ENCODE measurements around the gene ROGDI.
"Not testable (repeated sequence)": the region's sequence is repeated elsewhere in the genome, so short reads cannot be mapped to it uniquely, and the experiment has no call there.

Gene ROGDI

GRCh38 chr16:4787627-4788482 lies 14.6 kb downstream of the ROGDI start, which contains the start of gene SEPTIN12:
Gene SEPTIN12, minus strand, starts transcription at chr16:4788345. Its CDS starts 700 bp downstream, at chr16:4787645.
- DNase-seq (ENCODE audit: insufficient read length) (no peak), FAIRE-seq (no peak)
- TF ChIP-seq TAF1 (IDR thresholded peaks at IDR 0.05; ENCODE audit: borderline replicate concordance, low read depth, low read length) = no peak
- no peak for TF ChIP-seq POLR2A (IDR thresholded peaks at IDR 0.05; ENCODE audit: low read depth, low read length)
- TF ChIP-seq POLR2AphosphoS5 (IDR thresholded peaks at IDR 0.05; ENCODE audit: low read depth, low read length) = no peak

DNA sequence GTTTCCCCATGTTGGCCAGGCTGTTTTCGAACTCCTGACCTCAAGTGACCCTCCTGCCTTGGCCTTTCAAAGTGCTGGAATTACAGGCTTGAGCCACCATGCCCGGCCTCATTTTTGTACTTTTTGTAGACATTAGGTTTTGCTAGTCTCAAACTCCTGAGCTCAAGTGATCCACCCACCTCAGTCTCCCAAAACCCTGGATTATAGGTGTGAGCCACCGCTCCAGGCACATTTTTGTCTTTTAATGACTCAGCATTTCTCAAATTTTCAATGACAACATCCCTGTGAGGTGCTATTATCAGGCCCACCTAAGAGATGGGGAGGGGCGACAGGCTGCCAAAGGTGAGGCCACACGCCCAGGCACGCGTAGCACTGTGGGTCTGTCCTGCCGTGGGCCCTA lies 15.4 kb downstream of the ROGDI start:
- no peak for TF ChIP-seq POLR2AphosphoS5 (IDR thresholded peaks at IDR 0.05; ENCODE audit: low read depth, low read length)
- no peak for TF ChIP-seq TAF1 (IDR thresholded peaks at IDR 0.05; ENCODE audit: borderline replicate concordance, low read depth, low read length)
- no peak for TF ChIP-seq POLR2A (IDR thresholded peaks at IDR 0.05; ENCODE audit: low read depth, low read length)
- FAIRE-seq (no peak), DNase-seq (ENCODE audit: insufficient read length) (no peak)

DNA sequence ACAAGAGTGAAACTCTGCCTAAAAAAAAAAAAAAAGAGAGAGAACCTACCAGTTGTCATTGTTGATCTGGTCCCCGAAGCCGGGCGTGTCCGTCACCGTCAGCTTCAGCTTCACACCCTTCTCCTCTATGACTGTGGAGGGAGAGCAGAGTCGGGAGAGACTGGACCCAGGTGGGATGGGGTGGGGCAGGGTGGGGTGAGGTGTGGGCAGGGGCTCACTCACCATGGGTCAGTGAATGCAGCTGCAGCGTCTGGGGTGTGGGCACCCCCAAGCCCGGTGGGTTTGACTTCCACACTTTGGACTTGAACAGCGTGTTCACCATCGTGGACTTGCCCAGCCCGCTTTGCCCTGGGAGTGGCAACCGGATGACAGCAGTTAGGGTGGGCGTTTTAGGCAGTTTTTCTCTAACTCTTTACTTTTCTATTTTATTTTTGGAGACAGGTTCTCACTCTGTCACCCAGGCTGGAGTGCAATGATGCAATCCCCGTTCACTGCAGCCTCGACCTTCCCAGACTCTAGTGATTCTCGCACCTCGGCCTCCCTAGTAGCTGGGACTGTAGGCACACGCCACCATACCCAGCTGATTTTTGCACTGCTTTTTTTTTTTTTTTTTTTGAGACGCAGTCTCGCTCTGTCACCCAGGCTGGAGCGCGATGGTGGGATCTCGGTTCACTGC lies 16.5 kb downstream of the ROGDI start:
- no peak for FAIRE-seq

DNA sequence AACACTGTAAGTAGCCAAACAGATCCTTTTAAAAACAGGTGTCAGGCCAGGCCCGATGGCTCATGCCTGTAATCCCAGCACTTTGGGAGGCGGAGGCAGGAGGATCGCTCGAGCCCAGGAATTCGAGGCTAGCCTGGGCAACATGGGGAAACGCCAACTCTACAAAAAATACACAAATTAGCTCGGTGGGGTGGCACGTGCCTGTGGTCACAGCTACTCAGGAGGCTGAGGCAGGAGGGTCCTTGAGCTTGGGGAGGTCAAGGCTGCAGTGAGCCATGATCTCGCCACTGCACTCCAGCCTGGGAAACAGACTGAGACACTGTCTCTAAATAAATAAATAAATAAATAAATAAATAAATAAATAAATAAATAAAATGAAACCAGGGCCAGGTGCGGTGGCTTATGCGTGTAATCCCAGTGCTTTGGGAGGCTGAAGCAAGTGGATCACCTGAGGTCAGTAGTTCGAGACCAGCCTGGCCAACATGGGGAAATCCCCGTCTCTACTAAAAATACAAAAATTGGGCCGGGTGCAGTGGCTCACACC lies 17.9 kb downstream of the ROGDI start:
- FAIRE-seq; DNase-seq (ENCODE audit: insufficient read length): not testable (repeated sequence)

More for the DNA sequence above, 16.5 kb downstream of the ROGDI start:
- no peak for TF ChIP-seq POLR2AphosphoS5 (IDR thresholded peaks at IDR 0.05; ENCODE audit: low read depth, low read length)
- no peak for TF ChIP-seq POLR2A (IDR thresholded peaks at IDR 0.05; ENCODE audit: low read depth, low read length)
- no peak for TF ChIP-seq TAF1 (IDR thresholded peaks at IDR 0.05; ENCODE audit: borderline replicate concordance, low read depth, low read length)
- DNase-seq (ENCODE audit: insufficient read length) = no peak

DNA sequence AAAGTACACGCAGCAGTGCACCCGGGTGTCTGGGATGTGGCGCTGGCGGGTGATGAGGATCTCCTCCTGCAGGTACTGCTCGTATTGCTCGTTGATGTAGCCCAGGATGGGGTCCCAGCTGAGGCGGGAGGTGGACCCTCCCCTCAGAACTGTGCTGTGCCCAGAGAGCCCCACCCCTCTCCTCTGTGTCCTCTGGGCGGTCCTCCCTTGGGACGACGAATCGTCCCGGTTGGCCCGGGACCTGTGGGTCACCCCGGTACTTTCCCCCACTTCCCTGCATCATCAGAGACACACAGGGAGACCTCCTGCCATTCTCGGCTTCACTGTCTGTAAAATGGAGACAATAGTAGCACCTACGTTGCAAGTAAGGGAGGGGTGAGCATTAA lies 18.5 kb downstream of the ROGDI start:
- DNase-seq (ENCODE audit: insufficient read length) = no peak
- TF ChIP-seq POLR2AphosphoS5 (IDR thresholded peaks at IDR 0.05; ENCODE audit: low read depth, low read length) (no peak), POLR2A (IDR thresholded peaks at IDR 0.05; ENCODE audit: low read depth, low read length) (no peak), TAF1 (IDR thresholded peaks at IDR 0.05; ENCODE audit: borderline replicate concordance, low read depth, low read length) (no peak)
- FAIRE-seq = no peak

DNA sequence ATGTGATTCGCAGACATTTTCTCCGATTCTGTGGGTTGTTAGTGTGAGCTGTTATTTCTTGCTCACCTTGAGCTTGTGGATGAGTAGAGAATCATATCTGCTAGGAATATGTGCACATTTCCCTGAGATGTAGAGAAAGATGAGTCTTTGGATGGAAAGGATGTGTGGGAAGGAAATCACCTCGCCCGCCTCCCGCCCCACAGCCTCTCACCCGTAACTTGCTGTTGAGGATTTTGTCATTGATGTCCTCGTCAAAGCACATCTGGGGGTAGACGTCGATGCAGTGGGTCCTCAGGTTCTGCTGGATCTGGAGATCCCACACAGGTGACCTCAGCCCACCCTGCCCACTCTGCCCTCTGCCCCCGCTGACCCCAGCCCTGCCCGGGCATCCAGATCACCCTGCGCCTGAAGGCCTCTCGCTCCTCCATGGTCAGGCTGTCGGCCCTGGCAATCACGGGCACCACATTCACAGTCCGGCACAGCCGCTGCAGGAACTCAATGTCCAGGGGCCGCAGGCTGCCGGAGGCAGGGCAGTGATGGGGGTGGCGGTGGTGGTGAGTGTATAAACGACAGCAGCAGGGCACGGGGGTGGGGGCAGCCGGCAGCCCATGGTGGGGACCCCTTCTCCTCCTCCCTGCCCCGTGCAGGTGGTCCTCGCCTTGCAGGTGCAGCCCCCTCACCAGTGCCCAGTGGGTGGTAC lies 19.0 kb downstream of the ROGDI start:
- FAIRE-seq = no peak
- no peak for DNase-seq (ENCODE audit: insufficient read length)
- TF ChIP-seq TAF1 (IDR thresholded peaks at IDR 0.05; ENCODE audit: borderline replicate concordance, low read depth, low read length) = no peak
- no peak for TF ChIP-seq POLR2AphosphoS5 (IDR thresholded peaks at IDR 0.05; ENCODE audit: low read depth, low read length)
- TF ChIP-seq POLR2A (IDR thresholded peaks at IDR 0.05; ENCODE audit: low read depth, low read length) = no peak

- FAIRE-seq = no peak
- TF ChIP-seq POLR2A (IDR thresholded peaks at IDR 0.05; ENCODE audit: low read depth, low read length) (no peak), POLR2AphosphoS5 (IDR thresholded peaks at IDR 0.05; ENCODE audit: low read depth, low read length) (no peak), TAF1 (IDR thresholded peaks at IDR 0.05; ENCODE audit: borderline replicate concordance, low read depth, low read length) (no peak)
- no peak for DNase-seq (ENCODE audit: insufficient read length)
Observed at GRCh38 chr16:4780235-4780634, 22.2 kb downstream of the ROGDI start.

DNA sequence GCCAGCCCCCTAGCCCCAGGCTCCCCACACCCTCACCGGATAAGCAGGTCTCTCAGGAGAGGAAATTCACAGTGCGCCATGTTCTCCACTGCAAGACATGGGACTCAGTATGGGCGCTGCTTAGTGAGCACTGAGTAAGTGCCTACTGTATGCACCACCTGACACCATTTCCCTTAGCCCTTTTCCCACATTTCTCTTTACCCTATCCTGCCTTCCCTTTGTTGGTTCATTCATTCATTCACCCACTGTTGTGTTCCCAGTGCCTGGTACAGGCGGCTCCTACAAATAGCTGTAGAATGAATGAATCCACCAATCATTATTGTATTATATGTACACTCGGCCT lies 24.4 kb downstream of the ROGDI start:
- DNase-seq (ENCODE audit: insufficient read length) = no peak
- no peak for FAIRE-seq
- TF ChIP-seq POLR2AphosphoS5 (IDR thresholded peaks at IDR 0.05; ENCODE audit: low read depth, low read length) = no peak

DNA sequence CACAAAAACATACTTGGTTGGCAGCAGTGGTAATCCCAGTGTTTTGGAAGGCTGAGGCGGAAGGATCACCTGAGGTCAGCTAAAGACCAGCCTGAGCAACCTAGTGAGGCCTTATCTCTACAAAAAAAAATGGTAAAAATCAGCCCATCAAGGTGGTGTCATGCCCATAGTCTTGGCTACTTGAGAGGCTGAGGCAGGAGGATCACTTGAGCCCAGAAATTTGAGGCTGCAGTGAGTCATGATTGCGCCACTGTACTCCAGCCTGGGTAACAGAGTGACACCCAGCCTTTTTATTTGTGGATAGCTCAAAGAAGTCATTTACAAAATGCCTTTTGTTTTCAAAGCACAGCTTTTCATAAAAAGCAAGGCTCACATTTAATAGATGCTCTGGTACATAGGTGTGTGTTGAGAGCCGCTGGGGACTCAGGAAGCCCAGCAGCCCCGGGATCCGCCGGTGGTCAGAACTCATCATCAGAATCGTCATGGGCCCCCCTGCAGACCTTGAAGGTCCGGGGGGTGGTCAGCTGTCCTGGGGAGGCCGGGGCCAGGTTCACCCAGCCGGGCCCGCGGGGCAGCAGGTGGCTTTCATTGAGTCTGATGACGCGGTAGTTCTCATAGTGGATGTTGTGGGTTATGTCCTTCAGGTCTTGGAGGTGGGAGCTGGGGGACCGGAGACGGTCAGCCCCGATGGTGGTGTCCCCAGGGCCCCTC lies 24.9 kb downstream of the ROGDI start:
- DNase-seq (ENCODE audit: insufficient read length) (no peak), FAIRE-seq (no peak)
- TF ChIP-seq TAF1 (IDR thresholded peaks at IDR 0.05; ENCODE audit: borderline replicate concordance, low read depth, low read length) (no peak), POLR2AphosphoS5 (IDR thresholded peaks at IDR 0.05; ENCODE audit: low read depth, low read length) (no peak)

- no peak for DNase-seq (ENCODE audit: insufficient read length)
- no peak for FAIRE-seq
- TF ChIP-seq TAF1 (IDR thresholded peaks at IDR 0.05; ENCODE audit: borderline replicate concordance, low read depth, low read length) = no peak
- no peak for TF ChIP-seq POLR2A (IDR thresholded peaks at IDR 0.05; ENCODE audit: low read depth, low read length)
- TF ChIP-seq POLR2AphosphoS5 (IDR thresholded peaks at IDR 0.05; ENCODE audit: low read depth, low read length) = no peak
Observed at GRCh38 chr16:4776141-4776705, 26.2 kb downstream of the ROGDI start.

GRCh38 chr16:4775005-4775404 lies 27.4 kb downstream of the ROGDI start:
- FAIRE-seq (no peak), DNase-seq (ENCODE audit: insufficient read length) (no peak)
- no peak for TF ChIP-seq TAF1 (IDR thresholded peaks at IDR 0.05; ENCODE audit: borderline replicate concordance, low read depth, low read length)
- no peak for TF ChIP-seq POLR2AphosphoS5 (IDR thresholded peaks at IDR 0.05; ENCODE audit: low read depth, low read length)
- no peak for TF ChIP-seq POLR2A (IDR thresholded peaks at IDR 0.05; ENCODE audit: low read depth, low read length)
